ENCODE measurements around the gene DZIP1. TPM values are rescaled to one million over a fixed set of nuclear protein-coding genes. Genes with fewer than 3 reads are reported as not detected.
A peak's percentile ranks its signal among the peaks of the same experiment; 100 is the strongest.

The DZIP1 gene
- total RNA-seq, 1 experiment from 2014 or later = 31.0 TPM

DNA sequence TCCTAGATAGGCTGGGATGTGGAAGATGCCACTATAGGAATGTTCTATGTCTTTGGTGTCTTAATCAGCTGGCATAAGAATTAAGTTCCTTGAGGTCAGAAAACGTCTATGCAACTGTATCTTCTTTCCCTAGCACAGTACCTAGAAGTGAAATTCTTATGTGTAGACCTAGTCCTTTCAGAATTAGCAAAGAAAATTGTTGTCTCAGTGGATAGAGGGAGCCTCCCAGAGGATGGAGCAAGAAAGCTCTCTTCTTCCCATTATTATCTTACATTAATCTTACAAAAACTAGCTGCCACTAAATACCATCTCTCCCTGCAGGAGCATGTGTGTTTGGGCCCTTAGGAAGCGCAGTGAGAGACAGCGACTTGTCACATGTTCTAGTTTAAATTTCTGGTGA is 80.4 kb downstream of the DZIP1 start:
- H3K27me3 Mint-ChIP-seq (ENCODE audit: low read depth) = no peaks in the 10 kb centered on the region
- H3K4me1 Mint-ChIP-seq = no peaks in the 10 kb centered on the region
- ChIA-PET POLR2A (no interaction called here), CTCF (interaction anchor here (0.6 to 1.6 kb wide), 12 partner anchors 10 to 375 kb away, joined by 3 to 6 read pairs (median 3); no protein-coding TSS in a partner anchor)
- H3K36me3 Mint-ChIP-seq = peaks cover 12% of the 10 kb centered on the region
- peak; percentile 41 for ATAC-seq
- H3K4me3 Mint-ChIP-seq = no peak overlapping the region
- H3K27ac Mint-ChIP-seq = no peak overlapping the region
- H3K9me3 Mint-ChIP-seq = peaks cover 7% of the 10 kb centered on the region; the same call in 1 of the 2 replicates
- DNase-seq (ENCODE audit: low spot score) = no peak
- TF ChIP-seq NR3C1 (CRISPR knock-in tag; conservative IDR thresholded peaks at IDR 0.05; ENCODE audit: low read depth) (no peak), ZNF671 (CRISPR knock-in tag; IDR thresholded peaks at IDR 0.05) (no peak), OVOL2 (CRISPR knock-in tag; IDR thresholded peaks at IDR 0.05; ENCODE audit: borderline replicate concordance) (no peak), RELA (CRISPR knock-in tag; IDR thresholded peaks at IDR 0.05; ENCODE audit: borderline replicate concordance) (no peak), MYBL2 (CRISPR knock-in tag; IDR thresholded peaks at IDR 0.05) (no peak), FOXK1 (CRISPR knock-in tag; IDR thresholded peaks at IDR 0.05) (no peak), ATF1 (CRISPR knock-in tag; IDR thresholded peaks at IDR 0.05) (no peak), GRHL2 (CRISPR knock-in tag; IDR thresholded peaks at IDR 0.05; ENCODE audit: insufficient replicate concordance, severe bottlenecking) (no peak)
- TF ChIP-seq, protein P1, sequence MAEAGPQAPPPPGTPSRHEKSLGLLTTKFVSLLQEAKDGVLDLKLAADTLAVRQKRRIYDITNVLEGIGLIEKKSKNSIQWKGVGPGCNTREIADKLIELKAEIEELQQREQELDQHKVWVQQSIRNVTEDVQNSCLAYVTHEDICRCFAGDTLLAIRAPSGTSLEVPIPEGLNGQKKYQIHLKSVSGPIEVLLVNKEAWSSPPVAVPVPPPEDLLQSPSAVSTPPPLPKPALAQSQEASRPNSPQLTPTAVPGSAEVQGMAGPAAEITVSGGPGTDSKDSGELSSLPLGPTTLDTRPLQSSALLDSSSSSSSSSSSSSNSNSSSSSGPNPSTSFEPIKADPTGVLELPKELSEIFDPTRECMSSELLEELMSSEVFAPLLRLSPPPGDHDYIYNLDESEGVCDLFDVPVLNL (CRISPR knock-in tag; IDR thresholded peaks at IDR 0.05; ENCODE audit: borderline replicate concordance, low read depth) = no peak
- TF ChIP-seq, protein P2, sequence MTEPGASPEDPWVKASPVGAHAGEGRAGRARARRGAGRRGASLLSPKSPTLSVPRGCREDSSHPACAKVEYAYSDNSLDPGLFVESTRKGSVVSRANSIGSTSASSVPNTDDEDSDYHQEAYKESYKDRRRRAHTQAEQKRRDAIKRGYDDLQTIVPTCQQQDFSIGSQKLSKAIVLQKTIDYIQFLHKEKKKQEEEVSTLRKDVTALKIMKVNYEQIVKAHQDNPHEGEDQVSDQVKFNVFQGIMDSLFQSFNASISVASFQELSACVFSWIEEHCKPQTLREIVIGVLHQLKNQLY (CRISPR knock-in tag; IDR thresholded peaks at IDR 0.05) = no peak
- TF ChIP-seq, protein P3, sequence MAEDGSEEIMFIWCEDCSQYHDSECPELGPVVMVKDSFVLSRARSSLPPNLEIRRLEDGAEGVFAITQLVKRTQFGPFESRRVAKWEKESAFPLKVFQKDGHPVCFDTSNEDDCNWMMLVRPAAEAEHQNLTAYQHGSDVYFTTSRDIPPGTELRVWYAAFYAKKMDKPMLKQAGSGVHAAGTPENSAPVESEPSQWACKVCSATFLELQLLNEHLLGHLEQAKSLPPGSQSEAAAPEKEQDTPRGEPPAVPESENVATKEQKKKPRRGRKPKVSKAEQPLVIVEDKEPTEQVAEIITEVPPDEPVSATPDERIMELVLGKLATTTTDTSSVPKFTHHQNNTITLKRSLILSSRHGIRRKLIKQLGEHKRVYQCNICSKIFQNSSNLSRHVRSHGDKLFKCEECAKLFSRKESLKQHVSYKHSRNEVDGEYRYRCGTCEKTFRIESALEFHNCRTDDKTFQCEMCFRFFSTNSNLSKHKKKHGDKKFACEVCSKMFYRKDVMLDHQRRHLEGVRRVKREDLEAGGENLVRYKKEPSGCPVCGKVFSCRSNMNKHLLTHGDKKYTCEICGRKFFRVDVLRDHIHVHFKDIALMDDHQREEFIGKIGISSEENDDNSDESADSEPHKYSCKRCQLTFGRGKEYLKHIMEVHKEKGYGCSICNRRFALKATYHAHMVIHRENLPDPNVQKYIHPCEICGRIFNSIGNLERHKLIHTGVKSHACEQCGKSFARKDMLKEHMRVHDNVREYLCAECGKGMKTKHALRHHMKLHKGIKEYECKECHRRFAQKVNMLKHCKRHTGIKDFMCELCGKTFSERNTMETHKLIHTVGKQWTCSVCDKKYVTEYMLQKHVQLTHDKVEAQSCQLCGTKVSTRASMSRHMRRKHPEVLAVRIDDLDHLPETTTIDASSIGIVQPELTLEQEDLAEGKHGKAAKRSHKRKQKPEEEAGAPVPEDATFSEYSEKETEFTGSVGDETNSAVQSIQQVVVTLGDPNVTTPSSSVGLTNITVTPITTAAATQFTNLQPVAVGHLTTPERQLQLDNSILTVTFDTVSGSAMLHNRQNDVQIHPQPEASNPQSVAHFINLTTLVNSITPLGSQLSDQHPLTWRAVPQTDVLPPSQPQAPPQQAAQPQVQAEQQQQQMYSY (CRISPR knock-in tag; IDR thresholded peaks at IDR 0.05) = no peak
- TF ChIP-seq, protein P4, sequence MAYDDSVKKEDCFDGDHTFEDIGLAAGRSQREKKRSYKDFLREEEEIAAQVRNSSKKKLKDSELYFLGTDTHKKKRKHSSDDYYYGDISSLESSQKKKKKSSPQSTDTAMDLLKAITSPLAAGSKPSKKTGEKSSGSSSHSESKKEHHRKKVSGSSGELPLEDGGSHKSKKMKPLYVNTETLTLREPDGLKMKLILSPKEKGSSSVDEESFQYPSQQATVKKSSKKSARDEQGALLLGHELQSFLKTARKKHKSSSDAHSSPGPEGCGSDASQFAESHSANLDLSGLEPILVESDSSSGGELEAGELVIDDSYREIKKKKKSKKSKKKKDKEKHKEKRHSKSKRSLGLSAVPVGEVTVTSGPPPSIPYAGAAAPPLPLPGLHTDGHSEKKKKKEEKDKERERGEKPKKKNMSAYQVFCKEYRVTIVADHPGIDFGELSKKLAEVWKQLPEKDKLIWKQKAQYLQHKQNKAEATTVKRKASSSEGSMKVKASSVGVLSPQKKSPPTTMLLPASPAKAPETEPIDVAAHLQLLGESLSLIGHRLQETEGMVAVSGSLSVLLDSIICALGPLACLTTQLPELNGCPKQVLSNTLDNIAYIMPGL (CRISPR knock-in tag; IDR thresholded peaks at IDR 0.05) = no peak

DNA sequence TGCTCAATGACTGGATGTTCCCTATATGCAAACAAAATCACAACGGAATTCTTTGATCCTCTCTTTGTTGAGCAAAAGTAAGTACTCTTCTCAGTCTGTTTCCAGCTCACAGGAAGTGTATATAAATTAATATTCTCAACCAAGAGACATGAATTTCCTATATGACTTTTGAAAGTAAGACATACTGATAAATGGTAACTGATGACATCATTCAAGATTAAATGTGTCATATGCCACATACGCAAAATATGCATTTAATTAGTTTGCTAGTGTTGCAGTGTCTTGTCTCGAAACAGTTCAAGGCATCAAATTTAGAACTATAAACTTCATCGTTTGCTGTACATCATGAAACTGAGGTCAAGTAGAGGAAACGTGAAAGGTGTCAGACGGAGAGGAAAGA is 84.1 kb downstream of the DZIP1 start:
- POLR2A ChIA-PET = no interaction called here
- Mint-ChIP-seq H3K36me3 (peaks cover 2% of the 10 kb centered on the region; the same call in 1 of the 2 replicates), H3K9me3 (no peaks in the 10 kb centered on the region), H3K27me3 (ENCODE audit: low read depth) (no peaks in the 10 kb centered on the region; the same call in 1 of the 2 replicates), H3K4me3 (no peak overlapping the region), H3K4me1 (peaks cover 23% of the 10 kb centered on the region), H3K27ac (no peak overlapping the region)
- ATAC-seq = no peak
- CTCF ChIA-PET = no interaction called here
- TF ChIP-seq, protein P5, sequence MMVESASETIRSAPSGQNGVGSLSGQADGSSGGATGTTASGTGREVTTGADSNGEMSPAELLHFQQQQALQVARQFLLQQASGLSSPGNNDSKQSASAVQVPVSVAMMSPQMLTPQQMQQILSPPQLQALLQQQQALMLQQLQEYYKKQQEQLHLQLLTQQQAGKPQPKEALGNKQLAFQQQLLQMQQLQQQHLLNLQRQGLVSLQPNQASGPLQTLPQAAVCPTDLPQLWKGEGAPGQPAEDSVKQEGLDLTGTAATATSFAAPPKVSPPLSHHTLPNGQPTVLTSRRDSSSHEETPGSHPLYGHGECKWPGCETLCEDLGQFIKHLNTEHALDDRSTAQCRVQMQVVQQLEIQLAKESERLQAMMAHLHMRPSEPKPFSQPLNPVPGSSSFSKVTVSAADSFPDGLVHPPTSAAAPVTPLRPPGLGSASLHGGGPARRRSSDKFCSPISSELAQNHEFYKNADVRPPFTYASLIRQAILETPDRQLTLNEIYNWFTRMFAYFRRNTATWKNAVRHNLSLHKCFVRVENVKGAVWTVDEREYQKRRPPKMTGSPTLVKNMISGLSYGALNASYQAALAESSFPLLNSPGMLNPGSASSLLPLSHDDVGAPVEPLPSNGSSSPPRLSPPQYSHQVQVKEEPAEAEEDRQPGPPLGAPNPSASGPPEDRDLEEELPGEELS (CRISPR knock-in tag; IDR thresholded peaks at IDR 0.05) = no peak
- TF ChIP-seq, protein P1 (CRISPR knock-in tag; IDR thresholded peaks at IDR 0.05; ENCODE audit: borderline replicate concordance, low read depth) = no peak
- TF ChIP-seq NFE2L1 (CRISPR knock-in tag; IDR thresholded peaks at IDR 0.05) = no peak
- TF ChIP-seq, protein P2 (CRISPR knock-in tag; IDR thresholded peaks at IDR 0.05) = no peak
- TF ChIP-seq SP1 (CRISPR knock-in tag; conservative IDR thresholded peaks at IDR 0.05) = no peak
- TF ChIP-seq, protein P6, sequence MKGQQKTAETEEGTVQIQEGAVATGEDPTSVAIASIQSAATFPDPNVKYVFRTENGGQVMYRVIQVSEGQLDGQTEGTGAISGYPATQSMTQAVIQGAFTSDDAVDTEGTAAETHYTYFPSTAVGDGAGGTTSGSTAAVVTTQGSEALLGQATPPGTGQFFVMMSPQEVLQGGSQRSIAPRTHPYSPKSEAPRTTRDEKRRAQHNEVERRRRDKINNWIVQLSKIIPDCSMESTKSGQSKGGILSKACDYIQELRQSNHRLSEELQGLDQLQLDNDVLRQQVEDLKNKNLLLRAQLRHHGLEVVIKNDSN (CRISPR knock-in tag; IDR thresholded peaks at IDR 0.05) = no peak
- no peak for TF ChIP-seq GTF2I (CRISPR knock-in tag; conservative IDR thresholded peaks at IDR 0.05)
- TF ChIP-seq NR3C1 (CRISPR knock-in tag; conservative IDR thresholded peaks at IDR 0.05; ENCODE audit: low read depth) = no peak
- TF ChIP-seq ZNF416 (CRISPR knock-in tag; IDR thresholded peaks at IDR 0.05) = no peak
- no peak for TF ChIP-seq CREB1 (CRISPR knock-in tag; IDR thresholded peaks at IDR 0.05)
- no peak for DNase-seq (ENCODE audit: low spot score)
